GM23248 (cell line): ENCODE results near the gene WARS2. TPM values are rescaled to one million over a fixed set of nuclear protein-coding genes. Genes with fewer than 3 reads are reported as not detected.

Experiments used
- DNase-seq: peaks from one replicate; pipeline ENCODE4 v3.0.0-alpha.2; 2015
- H2AFZ ChIP-seq: fragments of 200-600 bp; sonication (generic); 2 replicates; pipeline ENCODE4 v1.6.1; 2016; ENCODE audit warnings: antibody characterized with exemption
- H3F3A ChIP-seq: fragments of 200-600 bp; sonication (generic); 2 replicates; pipeline ENCODE4 v1.6.1; 2016; ENCODE audit warnings: mild to moderate bottlenecking, antibody characterized with exemption, mixed run types; ENCODE audit not compliant: insufficient read depth
- H3K27ac ChIP-seq: fragments of 200-600 bp; sonication (generic); 2 replicates; pipeline ENCODE4 v1.5.1; 2016; ENCODE audit warnings: mild to moderate bottlenecking
- H3K27me3 ChIP-seq: fragments of 200-600 bp; sonication (generic); replicated peaks from 2 replicates; pipeline ENCODE4 v1.6.1; 2016; ENCODE audit warnings: mild to moderate bottlenecking; ENCODE audit not compliant: insufficient read depth
- H3K36me3 ChIP-seq: fragments of 200-600 bp; sonication (generic); 2 replicates; pipeline ENCODE4 v1.6.1; 2016; ENCODE audit warnings: low read depth, mild to moderate bottlenecking
- H3K4me1 ChIP-seq: fragments of 200-600 bp; sonication (generic); 2 replicates; pipeline ENCODE4 v1.6.1; 2016; ENCODE audit warnings: mild to moderate bottlenecking; ENCODE audit not compliant: insufficient read depth
- H3K4me2 ChIP-seq: fragments of 200-600 bp; sonication (generic); one replicate; pipeline ENCODE4 v1.6.1; 2016; ENCODE audit warnings: mild to moderate bottlenecking; ENCODE audit not compliant: unreplicated experiment
- H3K4me3 ChIP-seq: fragments of 200-600 bp; sonication (generic); 2 replicates; pipeline ENCODE4 v1.5.1; 2016; ENCODE audit warnings: mild to moderate bottlenecking
- H3K79me2 ChIP-seq: fragments of 200-600 bp; sonication (generic); 2 replicates; pipeline ENCODE4 v1.6.1; 2016; ENCODE audit warnings: mild to moderate bottlenecking; ENCODE audit not compliant: insufficient read depth
- H3K9ac ChIP-seq: fragments of 200-600 bp; sonication (generic); 2 replicates; pipeline ENCODE4 v1.6.1; 2016; ENCODE audit warnings: mild to moderate bottlenecking
- H3K9me2 ChIP-seq: fragments of 200-600 bp; sonication (generic); 2 replicates; pipeline ENCODE4 v1.6.1; 2016; ENCODE audit warnings: mixed run types, mild to moderate bottlenecking, moderate library complexity; ENCODE audit not compliant: insufficient read depth
- H3K9me3 ChIP-seq: fragments of 200-600 bp; sonication (generic); one replicate; pipeline ENCODE4 v1.6.1; 2017; ENCODE audit warnings: low read depth
- H4K20me1 ChIP-seq: fragments of 200-600 bp; sonication (generic); 2 replicates; pipeline ENCODE4 v1.6.0; 2016; ENCODE audit not compliant: insufficient read depth
- EZH2 ChIP-seq: fragments of 200-600 bp; sonication (generic); IDR thresholded peaks from 2 replicates; pipeline ENCODE4 v1.6.1; 2018; ENCODE audit warnings: antibody characterized with exemption, mild to moderate bottlenecking; ENCODE audit not compliant: insufficient read depth, poor library complexity, severe bottlenecking
- EZH2phosphoT487 ChIP-seq: fragments of 200-600 bp; sonication (generic); IDR thresholded peaks from 2 replicates; pipeline ENCODE4 v1.6.1; 2018; ENCODE audit warnings: antibody characterized with exemption, moderate library complexity, mild to moderate bottlenecking, low read depth; ENCODE audit not compliant: insufficient read depth
- WGBS, 2 experiments: methylation state at CpG; one replicate each; pipeline ENCODE4 v1.1.6; 2015 to 2017; ENCODE audit warnings: low lambda C conversion rate in 2 of 2, low coverage in 1 of 2; ENCODE audit errors: missing lambda C conversion rate in 2 of 2; 5-methylcytosine and 5-hydroxymethylcytosine counted together
- in situ Hi-C: fragments of 300-500 bp; cut with MboI; formaldehyde crosslinking; loops from 2 replicates; pipeline ENCODE4 v1.15.0; 2020
- polyA plus RNA-seq: library from polyadenylated mRNA; unstranded; fragments of >200 nt; fragmentation: Nextera tagmentation; extraction: Ambion mirVana; gene quantifications from 2 replicates; pipeline ENCODE4 v1.2.1, GENCODE V29; 2016
- total RNA-seq: library from RNA; depleted of rRNA; stranded (reverse); fragments of >200 nt; shearing (Covaris generic); gene quantifications from 2 replicates; pipeline ENCODE4 v1.2.3, GENCODE V29; 2014

The WARS2 gene
- total and polyA plus RNA-seq, 2 experiments from 2014 or later = 7.9 to 13.8 TPM

- 2 to 3% methylated on average over 10 of the region's 10 CpGs for WGBS, 2 experiments
- no peak for DNase-seq
- no peak for TF ChIP-seq EZH2
- no peak for TF ChIP-seq EZH2phosphoT487
- Histone ChIP-seq H3K9ac (peak overlapping the region; percentile 95), H2AFZ (peak overlapping the region; percentile 89), H3K9me2 (0 out of 2 replicates have a peak, but pooled peaks cover 6% of the 10 kb centered on the region), H4K20me1 (no peaks in the 10 kb centered on the region), H3K36me3 (no peaks in the 10 kb centered on the region), H3K27ac (peak overlapping the region; percentile 99), H3K79me2 (peaks cover 55% of the 10 kb centered on the region), H3K4me1 (peaks cover 27% of the 10 kb centered on the region), H3F3A (peaks cover 17% of the 10 kb centered on the region), H3K4me3 (peak overlapping the region; percentile 90), H3K4me2 (peak overlapping the region; percentile 89), H3K9me3 (no peaks in the 10 kb centered on the region), H3K27me3 (no peaks in the 10 kb centered on the region)
- in situ Hi-C loops = loop anchor here (5.0 kb wide), 1 partner anchor 63 kb away; no protein-coding TSS in a partner anchor
Observed at GRCh38 chr1:119139857-119140176, 636 bp downstream of the WARS2 start.

GRCh38 chr1:119139403-119139802 is 1.1 kb downstream of the WARS2 start:
- no peaks in the 10 kb centered on the region for H4K20me1 ChIP-seq
- no peak for DNase-seq
- peaks cover 31% of the 10 kb centered on the region for H3K4me1 ChIP-seq
- H3K4me3 ChIP-seq = peak overlapping the region; percentile 90
- H3K27me3 ChIP-seq = no peaks in the 10 kb centered on the region
- H3K9ac ChIP-seq = peak overlapping the region; percentile 95
- peaks cover 20% of the 10 kb centered on the region for H3F3A ChIP-seq
- H3K36me3 ChIP-seq = no peaks in the 10 kb centered on the region
- peak overlapping the region; percentile 89 for H3K4me2 ChIP-seq
- H3K9me2 ChIP-seq = 0 out of 2 replicates have a peak, but pooled peaks cover 6% of the 10 kb centered on the region
- peak overlapping the region; percentile 99 for H3K27ac ChIP-seq
- in situ Hi-C loops = loop anchor here (5.0 kb wide), 1 partner anchor 62 kb away; no protein-coding TSS in a partner anchor
- peaks cover 58% of the 10 kb centered on the region for H3K79me2 ChIP-seq
- H2AFZ ChIP-seq = peak overlapping the region; percentile 89
- TF ChIP-seq EZH2 (no peak), EZH2phosphoT487 (no peak)
- 32 to 36% methylated on average over 5 of the region's 5 CpGs for WGBS, 2 experiments
- H3K9me3 ChIP-seq = no peaks in the 10 kb centered on the region

- Histone ChIP-seq H3K27ac (peak overlapping the region; percentile 50), H3K9ac (no peak overlapping the region), H3F3A (peaks cover 34% of the 10 kb centered on the region), H3K9me3 (no peaks in the 10 kb centered on the region), H3K36me3 (no peaks in the 10 kb centered on the region), H2AFZ (no peak overlapping the region), H3K9me2 (no peaks in the 10 kb centered on the region), H3K4me1 (peaks cover 43% of the 10 kb centered on the region), H3K4me3 (0 out of 2 replicates have a peak overlapping the region, but pooled peaks have one; percentile 1), H4K20me1 (no peaks in the 10 kb centered on the region), H3K27me3 (no peaks in the 10 kb centered on the region), H3K79me2 (peaks cover 63% of the 10 kb centered on the region), H3K4me2 (peak overlapping the region; percentile 46)
- TF ChIP-seq EZH2phosphoT487 (no peak), EZH2 (no peak)
- in situ Hi-C loops = loop anchor here (5.0 kb wide), 1 partner anchor 59 kb away; no protein-coding TSS in a partner anchor
- DNase-seq = peak; percentile 84
- WGBS, 2 experiments = 11 to 16% methylated on average over 3 of the region's 3 CpGs
Observed at GRCh38 chr1:119136401-119136800, 4.1 kb downstream of the WARS2 start.

GRCh38 chr1:119133987-119134386 is 6.5 kb downstream of the WARS2 start:
- WGBS, 2 experiments = 86 to 90% methylated on average over 1 of the region's 1 CpG
- Histone ChIP-seq H3F3A (peaks cover 26% of the 10 kb centered on the region), H3K27ac (peak overlapping the region; percentile 38), H3K4me2 (peak overlapping the region; percentile 46), H3K9me2 (no peaks in the 10 kb centered on the region), H3K36me3 (no peaks in the 10 kb centered on the region), H3K9me3 (no peaks in the 10 kb centered on the region), H3K27me3 (no peaks in the 10 kb centered on the region), H3K9ac (no peak overlapping the region), H3K4me1 (peaks cover 37% of the 10 kb centered on the region), H2AFZ (no peak overlapping the region), H3K4me3 (no peak overlapping the region), H4K20me1 (no peaks in the 10 kb centered on the region), H3K79me2 (peaks cover 61% of the 10 kb centered on the region)
- in situ Hi-C loops = no loop called here
- DNase-seq = peak; percentile 53
- TF ChIP-seq EZH2 (no peak), EZH2phosphoT487 (no peak)
